Measurements from ENCODE around the gene LST1. TPM values are rescaled to one million over a fixed set of nuclear protein-coding genes. Genes with fewer than 3 reads are reported as not detected.

The LST1 gene
- total and polyA plus RNA-seq, 4 donors: 9.6 to 164 (median 87.4) TPM

DNA sequence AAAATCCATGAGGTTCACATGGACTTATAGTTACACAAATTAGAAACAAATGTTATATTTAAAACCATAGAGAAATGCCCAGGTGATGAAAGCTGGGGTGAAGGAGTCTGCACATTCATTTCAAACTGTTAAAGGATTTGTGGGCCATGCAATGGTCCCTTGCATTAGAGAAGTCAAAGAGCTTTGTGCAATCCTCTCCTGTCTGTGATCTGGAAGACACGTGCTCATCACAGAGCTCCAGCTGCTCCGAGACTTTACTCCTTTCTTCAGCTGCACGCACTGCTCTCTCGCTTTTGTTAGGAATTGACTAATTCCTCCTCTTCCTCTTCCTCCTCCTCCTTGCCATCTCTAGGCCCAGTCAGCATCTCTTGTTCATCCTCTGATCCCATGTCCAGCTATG is 24.9 kb downstream of the LST1 start:
- ATAC-seq (ENCODE audit: insufficient read depth, low FRiP score) (no peak), DNase-seq (no peak)
- TF ChIP-seq CTCF (IDR thresholded peaks at IDR 0.05; ENCODE audit: control extremely low read depth, extremely low read depth): no peak
- no peaks in the 10 kb centered on the region for H3K36me3 ChIP-seq (ENCODE audit: control insufficient read depth in 4 of 4, insufficient read depth in 4 of 4, low read length in 4 of 4)
- no peak overlapping the region for H3K27ac ChIP-seq (ENCODE audit: low read depth in 1 of 2, low read length in 1 of 2)
- no peaks in the 10 kb centered on the region for H3K27me3 ChIP-seq (ENCODE audit: control insufficient read depth in 3 of 3, insufficient read depth in 3 of 3, low read length in 2 of 3)
- no peak overlapping the region for H3K4me3 ChIP-seq
- H3K9ac ChIP-seq (ENCODE audit: insufficient read depth in 1 of 2, low read length in 2 of 2): no peak overlapping the region
- H3K9me3 ChIP-seq (ENCODE audit: control insufficient read depth in 4 of 4, insufficient read depth in 3 of 4, low read length in 3 of 4): no peaks in the 10 kb centered on the region
- H3K4me1 ChIP-seq (ENCODE audit: control insufficient read depth in 5 of 5, insufficient read depth in 5 of 5, low read length in 5 of 5): peaks cover 0 to 18% (median 0%) of the 10 kb centered on the region in 5 donors
- WGBS, 2 donors: 64 to 80% methylated on average over 4 of the region's 4 CpGs

- peaks cover 0 to 20% (median 0%) of the 10 kb centered on the region in 5 donors for H3K4me1 ChIP-seq (ENCODE audit: control insufficient read depth in 5 of 5, insufficient read depth in 5 of 5, low read length in 5 of 5)
- H3K27ac ChIP-seq (ENCODE audit: low read depth in 1 of 2, low read length in 1 of 2): peak overlapping the region in 1 of 2 donors; percentile 45
- no peaks in the 10 kb centered on the region for H3K27me3 ChIP-seq (ENCODE audit: control insufficient read depth in 3 of 3, insufficient read depth in 3 of 3, low read length in 2 of 3)
- WGBS, 2 donors: 38 to 46% methylated on average over 8 of the region's 8 CpGs
- H3K36me3 ChIP-seq (ENCODE audit: control insufficient read depth in 4 of 4, insufficient read depth in 4 of 4, low read length in 4 of 4): no peaks in the 10 kb centered on the region
- H3K9ac ChIP-seq (ENCODE audit: insufficient read depth in 1 of 2, low read length in 2 of 2): no peak overlapping the region
- H3K9me3 ChIP-seq (ENCODE audit: control insufficient read depth in 4 of 4, insufficient read depth in 3 of 4, low read length in 3 of 4): no peaks in the 10 kb centered on the region
- peak in 2 of 3 donors; percentile 38 to 65 for DNase-seq
- ATAC-seq (ENCODE audit: insufficient read depth, low FRiP score): peak; percentile 38
- H3K4me3 ChIP-seq: no peak overlapping the region
- no peak for TF ChIP-seq CTCF (IDR thresholded peaks at IDR 0.05; ENCODE audit: control extremely low read depth, extremely low read depth)
Observed at GRCh38 chr6:31614075-31614619, 28.1 kb downstream of the LST1 start.

DNA sequence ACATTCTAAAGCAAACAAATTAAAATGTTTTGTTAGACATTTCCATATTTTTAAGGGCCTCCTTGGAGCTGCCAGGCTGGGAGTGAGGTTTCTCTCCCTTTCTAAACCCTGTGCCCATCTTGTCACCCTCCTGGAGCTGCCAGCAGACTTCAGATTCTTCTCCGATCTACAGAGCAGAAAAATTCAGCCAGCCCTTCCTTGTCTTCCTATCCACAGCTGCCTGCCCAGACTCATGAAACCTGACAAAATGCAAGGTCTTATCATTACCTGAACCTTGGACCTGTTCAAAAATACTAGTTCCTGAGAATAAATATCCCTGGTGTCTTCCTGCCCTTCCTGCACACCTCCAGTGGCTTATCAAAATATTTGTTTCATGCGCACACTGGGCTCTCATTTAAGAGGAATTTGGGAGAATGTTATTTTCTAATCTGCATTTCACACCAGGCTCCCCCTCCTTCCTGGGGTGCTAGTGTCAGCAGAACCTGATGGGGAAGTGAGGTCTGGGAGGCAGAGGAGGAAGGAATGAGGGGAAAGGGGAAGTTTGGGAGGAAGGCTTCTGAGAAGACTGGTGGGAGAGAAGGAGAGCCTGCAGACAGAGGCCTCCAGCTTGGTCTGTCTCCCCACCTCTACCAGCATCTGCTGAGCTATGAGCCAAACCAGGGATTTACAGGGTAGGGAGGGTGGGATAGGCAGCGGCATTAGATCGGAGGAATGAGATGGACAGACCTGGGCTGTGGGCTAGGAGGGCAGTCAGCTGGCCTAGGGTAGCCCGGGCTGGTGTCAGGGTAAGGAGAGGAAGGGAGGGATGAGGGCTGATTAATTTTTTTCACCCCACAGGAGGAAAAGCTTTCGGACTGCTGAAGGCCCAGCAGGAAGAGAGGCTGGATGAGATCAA is 28.9 kb downstream of the LST1 start, which contains the start of gene AIF1:
Gene AIF1 (plus strand): TSS at position 551 of the 895 bp plus-strand sequence. CDS start 96 bp downstream, at position 647.
- 26 to 45% methylated on average over 6 of the region's 6 CpGs for WGBS, 2 donors
- Histone ChIP-seq H3K9me3 (ENCODE audit: control insufficient read depth in 4 of 4, insufficient read depth in 3 of 4, low read length in 3 of 4) (no peaks in the 10 kb centered on the region), H3K27ac (ENCODE audit: low read depth in 1 of 2, low read length in 1 of 2) (peak within 1 kb of the TSS in 1 of 2 donors; percentile 45), H3K36me3 (ENCODE audit: control insufficient read depth in 4 of 4, insufficient read depth in 4 of 4, low read length in 4 of 4) (no peaks in the 10 kb centered on the region), H3K4me1 (ENCODE audit: control insufficient read depth in 5 of 5, insufficient read depth in 5 of 5, low read length in 5 of 5) (peaks cover 0 to 20% (median 0%) of the 10 kb centered on the region in 5 donors), H3K27me3 (ENCODE audit: control insufficient read depth in 3 of 3, insufficient read depth in 3 of 3, low read length in 2 of 3) (no peaks in the 10 kb centered on the region), H3K9ac (ENCODE audit: insufficient read depth in 1 of 2, low read length in 2 of 2) (no peak within 1 kb of the TSS), H3K4me3 (no peak within 1 kb of the TSS)
- ATAC-seq (ENCODE audit: insufficient read depth, low FRiP score) (no peak), DNase-seq (no peak)
- TF ChIP-seq CTCF (IDR thresholded peaks at IDR 0.05; ENCODE audit: control extremely low read depth, extremely low read depth): no peak
